ENCODE data around the gene THOC6. TPM values are rescaled to one million over a fixed set of nuclear protein-coding genes. Genes with fewer than 3 reads are reported as not detected.

The THOC6 gene
- 11.0 TPM for total RNA-seq
- long read RNA-seq, transcript THOC6-202 (13 exons, 1,419 nt), result major isoform, 22 of 27 reads
- long read RNA-seq, partial matches to known transcripts, result 0 of 27 reads
- long read RNA-seq, other reads (novel, unspliced or antisense), result 5 of 27 reads

GRCh38 chr16:3023669-3024478 lies at the start of gene THOC6, which contains the start of gene HCFC1R1:
Gene THOC6 (plus strand): TSS chr16:3024035. CDS start chr16:3024327, 292 bp downstream.
Gene HCFC1R1 (minus strand): TSS chr16:3023942. CDS start chr16:3023941, 1 bp downstream.
- intact Hi-C loops (cut with DNase I), result no loop called here
- peak; percentile 99 for DNase-seq
- ATAC-seq (ENCODE audit: poor library complexity), result peak; percentile 79

DNA sequence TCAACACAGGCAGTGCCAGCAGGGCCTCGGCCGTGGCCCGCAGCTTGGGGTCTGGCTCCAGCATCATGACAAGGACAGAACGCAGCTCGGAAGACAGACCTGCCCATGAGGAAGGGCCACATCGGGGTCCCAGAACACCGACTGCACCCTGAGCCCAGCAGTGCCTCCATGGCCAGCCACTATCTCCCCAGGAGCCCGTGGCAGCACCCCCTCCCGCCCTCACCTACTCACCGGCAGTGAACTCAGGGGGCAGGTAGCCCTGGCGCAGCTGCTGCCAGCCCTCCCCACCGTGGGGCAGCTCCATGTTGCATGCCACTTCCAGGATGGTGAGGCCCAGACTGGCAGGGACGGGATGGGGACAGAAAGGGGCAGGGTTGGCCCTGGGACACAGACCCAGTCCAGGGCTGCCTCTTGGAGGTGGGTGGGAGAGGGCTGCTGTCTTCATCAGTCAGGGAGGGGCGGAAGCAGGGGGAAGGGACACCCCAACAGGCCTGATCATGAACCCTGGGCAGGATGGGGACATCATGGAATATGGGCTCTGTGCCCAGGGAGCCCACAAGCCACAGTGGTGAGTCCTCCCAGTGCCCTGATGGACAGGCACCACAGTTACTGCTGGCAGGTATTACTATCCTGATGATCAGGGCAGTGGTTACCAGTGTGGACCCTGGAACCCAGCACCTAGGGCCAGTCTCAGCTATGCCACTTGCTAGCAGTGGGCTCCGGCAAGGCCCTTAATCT lies 49.3 kb upstream of the THOC6 start:
- ATAC-seq (ENCODE audit: poor library complexity), result no peak
- intact Hi-C loops (cut with DNase I), result no loop called here
- no peak for DNase-seq

GRCh38 chr16:2975161-2975795 lies 48.6 kb upstream of the THOC6 start:
- intact Hi-C loops (cut with DNase I), result no loop called here
- ATAC-seq (ENCODE audit: poor library complexity) (no peak), DNase-seq (no peak)

- no peak for ATAC-seq (ENCODE audit: poor library complexity)
- intact Hi-C loops (cut with DNase I), result no loop called here
- no peak for DNase-seq
Measured at GRCh38 chr16:2976201-2976600, 47.6 kb upstream of the THOC6 start.

GRCh38 chr16:2976673-2977072 lies 47.2 kb upstream of the THOC6 start:
- no peak for ATAC-seq (ENCODE audit: poor library complexity)
- no peak for DNase-seq
- intact Hi-C loops (cut with DNase I), result no loop called here

- intact Hi-C loops (cut with DNase I), result no loop called here
- no peak for ATAC-seq (ENCODE audit: poor library complexity)
- no peak for DNase-seq
Measured at GRCh38 chr16:2977440-2977839, 46.4 kb upstream of the THOC6 start.

GRCh38 chr16:2979669-2980226 lies 44.1 kb upstream of the THOC6 start:
- DNase-seq (no peak), ATAC-seq (ENCODE audit: poor library complexity) (no peak)
- intact Hi-C loops (cut with DNase I), result no loop called here

- intact Hi-C loops (cut with DNase I), result no loop called here
- ATAC-seq (ENCODE audit: poor library complexity) (peak; percentile 97), DNase-seq (peak; percentile 95)
Measured at GRCh38 chr16:2980227-2981176, 43.3 kb upstream of the THOC6 start, which contains the start of gene PKMYT1. Gene PKMYT1 (minus strand): TSS chr16:2980446. CDS start chr16:2979657, 789 bp downstream.

GRCh38 chr16:2981177-2981898 lies 42.5 kb upstream of the THOC6 start:
- DNase-seq, result no peak
- no peak for ATAC-seq (ENCODE audit: poor library complexity)
- intact Hi-C loops (cut with DNase I), result no loop called here

GRCh38 chr16:2981899-2982250 lies 42.0 kb upstream of the THOC6 start:
- intact Hi-C loops (cut with DNase I), result no loop called here
- ATAC-seq (ENCODE audit: poor library complexity), result no peak
- DNase-seq, result no peak

GRCh38 chr16:2982402-2982801 lies 41.4 kb upstream of the THOC6 start:
- ATAC-seq (ENCODE audit: poor library complexity), result no peak
- intact Hi-C loops (cut with DNase I), result no loop called here
- no peak for DNase-seq

DNA sequence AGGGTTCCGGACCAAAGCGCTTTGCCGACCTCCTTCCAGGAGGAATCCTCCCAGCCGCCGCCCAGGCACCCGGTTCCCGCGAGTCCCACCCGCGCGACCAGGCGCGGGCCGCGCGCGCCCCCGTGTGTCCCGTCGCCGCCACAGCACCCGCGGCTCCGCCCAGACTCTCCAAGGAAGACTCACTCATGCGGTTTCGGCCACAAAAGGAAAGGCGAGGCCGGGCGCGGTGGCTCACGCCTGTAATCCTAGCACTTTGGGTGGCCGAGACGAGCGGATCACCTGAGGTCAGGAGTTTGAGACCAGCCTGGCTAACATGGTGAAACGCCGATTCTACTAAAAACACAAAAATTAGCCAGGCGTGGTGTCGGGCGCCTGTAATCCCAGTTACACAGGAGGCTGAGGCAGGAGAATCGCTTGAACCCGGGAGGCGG lies 40.1 kb upstream of the THOC6 start:
- ATAC-seq (ENCODE audit: poor library complexity), result peak; percentile 55
- intact Hi-C loops (cut with DNase I), result no loop called here
- DNase-seq, result peak; percentile 90

- intact Hi-C loops (cut with DNase I), result no loop called here
- ATAC-seq (ENCODE audit: poor library complexity), result peak; percentile 50
- DNase-seq, result peak; percentile 66
Measured at GRCh38 chr16:2985462-2985861, 38.4 kb upstream of the THOC6 start.

DNA sequence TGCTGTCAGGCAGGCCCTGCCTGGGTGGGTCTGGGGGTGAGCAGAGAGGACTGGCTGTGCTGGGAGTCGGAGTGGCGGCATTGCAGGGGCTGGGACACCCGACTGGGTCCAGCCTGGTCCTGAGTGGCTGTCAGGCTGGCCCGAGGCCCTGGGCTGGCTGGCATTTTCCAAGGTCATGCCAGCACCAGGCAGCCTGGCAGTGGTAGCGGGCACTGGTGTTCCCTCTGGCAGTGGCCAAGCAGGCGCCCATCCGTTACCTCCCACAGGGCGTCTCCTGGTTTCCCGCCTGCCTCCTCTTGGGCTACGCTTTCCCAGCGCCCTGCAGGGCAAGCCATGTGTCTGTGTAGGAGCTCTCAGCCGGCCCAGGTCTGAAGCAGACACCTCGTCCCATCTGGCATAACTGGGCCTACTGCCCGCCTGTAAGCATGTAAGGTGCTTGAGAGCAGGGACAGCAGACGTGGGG lies 37.9 kb upstream of the THOC6 start:
- DNase-seq (peak; percentile 80), ATAC-seq (ENCODE audit: poor library complexity) (peak; percentile 78)
- intact Hi-C loops (cut with DNase I), result no loop called here

- DNase-seq, result no peak
- ATAC-seq (ENCODE audit: poor library complexity), result no peak
- intact Hi-C loops (cut with DNase I), result no loop called here
Measured at GRCh38 chr16:2986623-2987188, 37.1 kb upstream of the THOC6 start.

DNA sequence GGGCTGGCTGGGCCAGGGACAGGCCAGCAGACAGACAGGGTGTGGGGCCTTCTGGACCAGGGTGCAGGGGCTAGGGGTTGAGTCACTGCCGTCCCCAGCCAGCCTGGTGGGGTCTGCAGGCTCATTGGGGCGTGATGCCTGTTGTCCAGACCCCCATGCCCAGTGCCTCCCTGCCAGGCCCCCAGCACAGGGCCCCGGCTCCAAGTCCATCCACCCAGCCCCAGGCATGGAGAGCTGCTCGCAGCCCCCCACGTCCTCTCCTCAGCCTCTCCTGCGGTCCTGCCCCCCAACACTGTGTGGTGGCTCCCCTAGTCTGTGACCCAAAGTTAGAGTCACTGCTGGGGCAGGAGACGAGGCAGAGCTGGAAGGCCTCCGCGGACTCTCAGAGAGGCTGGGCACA lies 36.5 kb upstream of the THOC6 start:
- intact Hi-C loops (cut with DNase I), result no loop called here
- DNase-seq (no peak), ATAC-seq (ENCODE audit: poor library complexity) (no peak)

DNA sequence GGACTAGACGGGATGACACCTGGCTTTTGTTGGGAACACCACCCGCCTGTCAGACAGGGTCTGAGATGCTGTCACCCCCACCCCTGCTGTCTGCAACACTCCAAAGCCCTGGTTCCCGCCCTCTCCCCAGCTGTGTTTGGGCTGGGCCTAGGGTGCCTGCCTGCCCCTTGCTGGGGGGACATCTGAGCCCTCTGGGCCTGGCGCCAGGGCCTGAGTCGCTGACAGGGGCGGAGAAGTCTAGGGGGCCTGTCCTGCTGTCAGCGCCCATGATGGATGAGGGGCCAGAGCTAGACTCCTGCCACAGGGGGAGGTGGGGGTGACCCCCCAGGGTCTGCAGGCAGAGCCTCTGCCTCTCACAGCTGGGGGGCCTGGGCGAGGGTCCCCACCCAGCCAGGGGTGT lies 36.0 kb upstream of the THOC6 start:
- ATAC-seq (ENCODE audit: poor library complexity) (no peak), DNase-seq (no peak)

More for the DNA sequence above, 36.0 kb upstream of the THOC6 start:
- intact Hi-C loops (cut with DNase I), result no loop called here
